Measurements from ENCODE around the gene DACT3.

Gene DACT3

GRCh38 chr19:46631481-46631880 is 29.5 kb downstream of the DACT3 start:
- DNase-seq = no peak

- no peak for DNase-seq
Observed at GRCh38 chr19:46630586-46631205, 30.3 kb downstream of the DACT3 start.

- peak; percentile 96 for DNase-seq
Observed at GRCh38 chr19:46629546-46630025, 31.4 kb downstream of the DACT3 start.

- DNase-seq = peak; percentile 86
Observed at GRCh38 chr19:46628970-46629369, 32.0 kb downstream of the DACT3 start.

GRCh38 chr19:46626446-46626845 is 34.5 kb downstream of the DACT3 start:
- no peak for DNase-seq

DNA sequence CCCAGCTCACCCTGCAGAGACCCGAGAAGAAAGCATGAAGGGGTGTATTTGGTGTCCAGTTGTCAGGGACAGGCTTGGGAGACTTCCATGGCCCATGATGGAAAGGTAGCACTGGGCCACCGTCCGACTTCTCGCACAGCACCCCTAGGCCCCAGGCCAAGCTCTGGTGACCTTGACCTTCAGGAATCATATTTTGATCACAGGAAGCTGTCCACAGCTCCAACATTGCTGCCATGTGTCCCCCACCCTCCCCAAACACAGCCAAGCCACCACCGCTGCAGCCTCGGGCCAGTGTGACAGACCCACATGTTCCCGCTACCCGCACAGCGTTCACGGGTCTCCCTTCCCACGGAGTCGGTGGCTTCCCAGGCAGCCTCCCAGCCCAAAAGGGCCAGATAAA is 35.3 kb downstream of the DACT3 start:
- DNase-seq = no peak

DNA sequence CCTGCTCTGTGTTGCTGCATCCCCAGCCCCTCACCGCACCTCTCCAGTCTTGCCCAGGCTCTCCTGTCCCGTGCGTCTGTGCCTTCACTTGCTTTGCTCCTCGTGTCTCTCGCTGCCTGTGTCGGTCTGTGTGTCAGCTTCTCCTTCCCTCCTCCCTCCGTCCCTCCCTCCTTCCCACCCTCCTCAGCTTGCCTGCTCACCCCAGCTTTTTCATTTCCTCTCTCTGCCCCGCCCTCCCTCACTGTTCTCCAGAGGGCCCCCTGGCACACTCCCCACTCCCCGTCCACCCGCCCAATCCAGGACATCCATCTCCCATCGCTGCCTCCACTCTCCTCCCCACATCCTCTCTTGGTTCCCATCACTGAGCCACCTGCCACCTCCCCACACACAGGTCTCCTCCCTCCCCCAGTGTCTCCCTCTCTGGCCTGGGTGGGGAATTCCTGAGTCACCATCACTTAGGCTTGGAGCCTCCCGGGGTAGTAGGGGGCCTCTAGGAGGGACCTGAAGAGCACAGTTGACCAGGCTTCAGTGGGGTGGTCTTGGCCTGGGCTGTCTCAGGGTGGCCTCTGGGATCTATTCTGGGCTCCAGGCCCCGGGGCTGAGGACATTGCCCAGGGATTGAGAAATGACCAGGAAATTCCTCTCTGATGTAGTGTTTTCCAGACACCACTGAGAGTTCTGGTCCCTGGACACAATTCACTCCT is 35.9 kb downstream of the DACT3 start, which contains the start of gene PTGIR:
TSS of gene PTGIR (minus strand) at position 132 of the 704 bp plus-strand sequence. CDS start 864 bp downstream, outside the sequence.
- DNase-seq = peak; percentile 38

- no peak for DNase-seq
Observed at GRCh38 chr19:46623915-46624502, 37.0 kb downstream of the DACT3 start.

- no peak for DNase-seq
Observed at GRCh38 chr19:46622118-46622446, 38.9 kb downstream of the DACT3 start.

GRCh38 chr19:46621191-46622117 is 39.5 kb downstream of the DACT3 start:
- no peak for DNase-seq

DNA sequence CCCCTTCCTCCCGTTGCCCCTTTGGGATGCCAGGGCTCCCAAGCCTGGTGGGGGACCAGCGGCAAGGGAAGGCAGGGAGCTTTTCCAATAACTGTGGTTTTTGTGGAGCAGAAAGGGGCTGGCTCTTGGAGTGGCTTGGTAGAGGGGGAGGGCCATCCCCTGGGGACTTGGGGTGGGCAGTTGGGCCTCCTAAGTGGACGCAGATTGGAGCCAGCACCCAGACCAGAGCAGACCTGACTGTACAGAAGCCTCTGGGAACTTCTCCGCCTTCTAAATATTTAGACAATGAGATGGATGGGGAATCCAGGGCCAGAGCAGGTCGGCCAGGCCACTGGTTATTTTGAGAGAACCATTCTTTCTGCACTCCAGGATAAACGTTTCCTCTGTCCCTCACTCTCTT is 40.3 kb downstream of the DACT3 start:
- no peak for DNase-seq

GRCh38 chr19:46620267-46620666 is 40.7 kb downstream of the DACT3 start:
- no peak for DNase-seq

GRCh38 chr19:46618670-46619231 is 42.2 kb downstream of the DACT3 start:
- no peak for DNase-seq

- no peak for DNase-seq
Observed at GRCh38 chr19:46617601-46618000, 43.4 kb downstream of the DACT3 start.

GRCh38 chr19:46616631-46617322 is 44.2 kb downstream of the DACT3 start:
- peak; percentile 58 for DNase-seq

GRCh38 chr19:46615966-46616365 is 45.0 kb downstream of the DACT3 start:
- DNase-seq = no peak

DNA sequence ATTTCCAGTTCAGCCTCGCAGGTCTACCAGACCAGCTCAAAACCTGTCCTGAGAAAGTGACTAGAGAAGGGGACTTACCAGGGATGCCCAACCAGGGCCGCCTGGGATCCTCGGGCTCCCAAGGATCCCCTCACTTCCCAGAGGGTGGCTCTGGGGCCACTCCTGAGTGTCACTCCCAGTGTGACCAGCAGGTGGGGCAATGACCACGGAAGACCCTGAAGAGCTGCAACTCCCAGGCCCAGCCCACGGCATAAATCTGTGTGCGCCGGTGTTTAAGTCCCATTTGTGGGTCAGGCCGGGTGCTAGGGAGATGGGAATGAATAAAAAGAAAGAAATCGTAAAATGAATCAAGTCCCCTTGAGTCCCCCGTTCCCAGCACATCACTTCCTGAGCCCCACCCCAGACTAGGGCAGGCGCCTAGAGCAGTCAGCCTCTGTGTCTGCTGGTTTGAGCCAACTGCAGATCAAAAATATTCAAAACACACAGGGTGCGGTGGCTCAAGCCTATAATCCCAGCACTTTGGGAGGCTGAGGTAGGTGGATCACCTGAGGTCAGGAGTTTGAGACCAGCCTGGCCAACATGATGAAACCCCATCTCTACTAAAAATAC is 46.8 kb downstream of the DACT3 start:
- peak; percentile 74 for DNase-seq

- DNase-seq = no peak
Observed at GRCh38 chr19:46613525-46613924, 47.5 kb downstream of the DACT3 start.

DNA sequence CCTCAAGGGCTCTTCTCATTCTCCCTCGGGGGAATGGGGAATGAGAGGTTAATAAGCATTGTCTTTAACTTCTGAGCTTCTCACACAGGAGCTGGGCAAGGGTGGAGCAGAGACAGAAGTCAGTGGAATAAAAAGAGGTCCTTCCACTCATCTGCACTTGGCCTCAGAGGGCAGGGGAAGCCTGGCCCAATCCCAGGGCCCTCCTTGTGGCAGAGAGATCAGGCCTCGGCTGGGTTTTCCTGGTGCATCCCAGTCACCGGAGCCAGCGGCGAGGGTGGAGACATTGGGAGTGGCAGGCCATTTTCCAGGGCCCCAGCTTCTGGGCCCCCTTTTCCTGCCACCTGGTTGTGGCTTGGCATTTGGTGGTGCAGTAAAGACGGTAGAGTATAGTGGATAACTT is 49.2 kb downstream of the DACT3 start:
- DNase-seq = no peak

DNA sequence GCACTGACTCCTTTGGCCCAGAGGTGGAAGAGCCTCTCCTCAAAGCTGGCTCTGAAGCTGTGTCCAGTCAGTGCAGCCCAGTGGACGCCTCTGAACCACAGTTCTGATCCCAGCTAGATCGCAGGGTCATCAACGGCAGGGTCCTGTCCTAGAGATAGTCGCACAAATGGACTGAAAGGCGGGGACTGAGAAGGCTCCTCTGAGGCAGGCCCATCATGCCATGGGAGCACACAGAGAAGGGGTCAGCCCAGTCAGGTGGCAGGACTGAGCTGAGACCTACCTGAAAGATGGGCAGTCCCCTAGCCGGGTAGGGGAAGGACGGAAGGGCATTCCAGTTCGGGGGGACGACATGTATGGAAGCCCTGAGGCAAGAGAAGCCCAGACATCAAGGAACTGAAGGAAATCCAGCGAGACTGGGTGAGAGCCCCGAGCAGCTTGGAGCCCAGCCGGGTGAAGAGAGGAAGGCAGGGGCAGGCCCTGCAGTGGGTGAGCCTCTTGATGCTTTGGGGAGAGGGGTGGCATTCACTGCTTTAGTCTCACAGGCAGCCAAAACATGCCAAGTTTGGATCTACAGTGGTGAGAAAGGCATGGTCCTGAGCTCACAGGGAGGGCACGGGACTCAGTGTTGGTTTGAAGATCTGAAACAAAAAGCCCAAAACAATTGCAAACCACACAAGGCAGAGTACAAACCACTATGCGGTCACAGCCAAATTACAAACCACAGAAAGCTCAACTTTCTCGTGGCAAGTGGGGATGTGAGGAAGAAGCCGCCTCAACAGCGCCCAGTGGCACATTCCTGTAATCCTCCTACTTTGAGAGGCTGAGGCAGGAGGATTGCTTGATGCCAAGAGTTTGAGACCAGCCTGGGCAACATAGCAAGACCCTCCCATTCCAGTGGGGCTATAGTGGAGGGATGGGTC is 49.9 kb downstream of the DACT3 start:
- DNase-seq = no peak

GRCh38 chr19:46610413-46610775 is 50.6 kb downstream of the DACT3 start:
- DNase-seq = no peak
